K562 (cell line): ENCODE data around the gene CLDN15. TPM values are rescaled to one million over a fixed set of nuclear protein-coding genes. Genes with fewer than 3 reads are reported as not detected.

ENCODE experiments used
- E2F6 ChIP-seq, 2 experiments: IDR thresholded peaks; 2 replicates each; pipeline ENCODE4 v1.6.1; 2011; ENCODE audit warnings: borderline replicate concordance in 1 of 2, control low read depth in 1 of 2, low read depth in 1 of 2, low read length in 1 of 2, mild to moderate bottlenecking in 1 of 2, mixed read lengths in 1 of 2, moderate library complexity in 1 of 2; ENCODE audit not compliant: insufficient read depth in 1 of 2, insufficient read length in 1 of 2, poor library complexity in 1 of 2, severe bottlenecking in 1 of 2; ENCODE audit errors: extremely low read depth in 1 of 2
- ESRRA ChIP-seq: fragments of 450-650 bp; IDR thresholded peaks from 2 replicates; pipeline ENCODE4 v1.6.1; 2014; ENCODE audit warnings: low read depth, mild to moderate bottlenecking, moderate library complexity, borderline replicate concordance
- HMGN3 ChIP-seq: IDR thresholded peaks from 2 replicates; pipeline ENCODE4 v1.6.1; 2011; ENCODE audit warnings: borderline replicate concordance, low read depth, mild to moderate bottlenecking, mixed read lengths, low read length; ENCODE audit not compliant: insufficient read length; ENCODE audit errors: extremely low read depth
- LCOR ChIP-seq: sonication (generic); formaldehyde crosslinking; IDR thresholded peaks from 2 replicates; pipeline ENCODE4 v1.8.0; 2022; ENCODE audit warnings: mild to moderate bottlenecking, missing genetic modification reagents
- MNT ChIP-seq, 2 experiments: fragments of 450-650 bp; conservative IDR thresholded peaks; 2 replicates each; pipeline ENCODE4 v1.6.1; 2017; ENCODE audit warnings: mild to moderate bottlenecking in 2 of 2, moderate library complexity in 2 of 2
- PHF20 ChIP-seq: fragments of 450-650 bp; IDR thresholded peaks from 2 replicates; pipeline ENCODE4 v1.6.1; 2018; ENCODE audit not compliant: partially characterized antibody
- RBBP5 ChIP-seq: fragments of 200-600 bp; sonication (generic); IDR thresholded peaks from 2 replicates; pipeline ENCODE4 v1.6.1; 2012; ENCODE audit warnings: borderline replicate concordance, mild to moderate bottlenecking, low read length, control low read depth, inconsistent platforms; ENCODE audit not compliant: insufficient read depth, poor library complexity, severe bottlenecking
- SLC30A9 ChIP-seq: fragments of 250-450 bp; sonication (Bioruptor Pico); IDR thresholded peaks from 2 replicates; pipeline ENCODE4 v1.8.0; 2022; ENCODE audit warnings: mild to moderate bottlenecking, moderate library complexity
- SMC3 ChIP-seq: conservative IDR thresholded peaks from 2 replicates; pipeline ENCODE4 v1.6.1; 2011; ENCODE audit warnings: low read depth, low read length, improper control_type of control experiment; ENCODE audit not compliant: insufficient read depth
- THRA ChIP-seq: fragments of 450-650 bp; IDR thresholded peaks from 2 replicates; pipeline ENCODE4 v1.6.1; 2017; ENCODE audit warnings: mild to moderate bottlenecking, moderate library complexity
- ZBTB49 ChIP-seq: sonication (generic); formaldehyde crosslinking; IDR thresholded peaks from 2 replicates; pipeline ENCODE4 v1.8.0; 2022; ENCODE audit warnings: missing genetic modification reagents, mild to moderate bottlenecking, borderline replicate concordance
- ZKSCAN1 ChIP-seq: fragments of 150-350 bp; IDR thresholded peaks from 2 replicates; pipeline ENCODE4 v1.6.1; 2016; ENCODE audit warnings: low read depth, low read length
- ZNF124 ChIP-seq: sonication (generic); formaldehyde crosslinking; IDR thresholded peaks from 2 replicates; pipeline ENCODE4 v1.8.1; 2022; ENCODE audit warnings: missing genetic modification reagents
- ZNF212 ChIP-seq: fragments of 450-650 bp; formaldehyde crosslinking; IDR thresholded peaks from 2 replicates; pipeline ENCODE4 v1.4.0; 2020; ENCODE audit warnings: mild to moderate bottlenecking
- ZNF740 ChIP-seq, 3 experiments: fragments of 200-800 bp in 1 of 3; sonication (Bioruptor generic) in 1 of 3; sonication (generic) in 1 of 3; formaldehyde crosslinking in 1 of 3; IDR thresholded peaks; 2 replicates each; pipeline versions ENCODE4 v1.6.1 to v1.8.0; 2016 to 2022; ENCODE audit warnings: mild to moderate bottlenecking in 2 of 3, missing compliant biosample characterization in 2 of 3, missing genetic modification characterization in 2 of 3, missing genetic modification reagents in 1 of 3
- polyA plus RNA-seq, 8 experiments: library from polyadenylated mRNA; depleted of rRNA in 4 of 8; stranded (reverse) in 5 of 8; unstranded in 3 of 8; fragments of >200 nt; fragmentation: Nextera tagmentation in 2 of 8; fragmentation: Illumina TruSeq in 1 of 8; extraction: Ambion mirVana in 2 of 8; extraction: Trizol in 1 of 8; gene quantifications; 2 replicates each; pipeline versions ENCODE4 v1.2.1 to v1.2.3, GENCODE V29; 2011 to 2014; ENCODE audit warnings: inconsistent platforms in 1 of 8, missing spikeins in 1 of 8
- total RNA-seq, 7 experiments: library from RNA; depleted of rRNA in 6 of 7; stranded (reverse); fragments of >200 nt in 6 of 7; fragmentation: Illumina TruSeq in 2 of 7; extraction: Trizol in 2 of 7; gene quantifications; 2 replicates each; pipeline versions ENCODE4 v1.2.1 to v1.2.3, GENCODE V29; 2011 to 2021; ENCODE audit warnings: low replicate concordance in 1 of 7

The CLDN15 gene
- total and polyA plus RNA-seq, 9 of the 15 experiments (the other 6 are each of a cell fraction or from before 2014, with no cell fraction given) = 0.32 to 14.5 (median 7.4) TPM

GRCh38 chr7:101243646-101244374 lies 6.2 kb upstream of the CLDN15 start (continued):
- TF ChIP-seq LCOR (CRISPR knock-in tag) (0 out of 2 replicates have a peak, but pooled peaks have one; percentile 18), ZKSCAN1 (0 out of 2 replicates have a peak, but pooled peaks have one; percentile 17), RBBP5 (peak; percentile 6), MNT (conservative IDR thresholded peaks at IDR 0.05) (no peak), ESRRA (no peak), SMC3 (no peak), HMGN3 (peak; percentile 73), ZBTB49 (no peak), E2F6 (IDR thresholded peaks at IDR 0.05; ENCODE audit: borderline replicate concordance in 1 of 2, extremely low read depth in 1 of 2, insufficient read depth in 1 of 2, insufficient read length in 1 of 2, low read depth in 1 of 2, low read length in 1 of 2, poor library complexity in 1 of 2, severe bottlenecking in 1 of 2) (peak in 1 of 2 experiments; percentile 80), ZNF212 (CRISPR knock-in tag) (no peak), SLC30A9 (no peak), THRA (no peak), ZNF124 (no peak), PHF20 (no peak), ZNF740 (CRISPR knock-in tag; IDR thresholded peaks at IDR 0.05) (0 out of 2 replicates have a peak, but pooled peaks have one; percentile 23), ZNF740 (tag; IDR thresholded peaks at IDR 0.05) (no peak)
